ENCODE measurements around the gene WWC1. TPM values are rescaled to one million over a fixed set of nuclear protein-coding genes. Genes with fewer than 3 reads are reported as not detected.

WWC1 gene
- total RNA-seq, 1 experiment from 2014 or later, result 97.7 TPM

DNA sequence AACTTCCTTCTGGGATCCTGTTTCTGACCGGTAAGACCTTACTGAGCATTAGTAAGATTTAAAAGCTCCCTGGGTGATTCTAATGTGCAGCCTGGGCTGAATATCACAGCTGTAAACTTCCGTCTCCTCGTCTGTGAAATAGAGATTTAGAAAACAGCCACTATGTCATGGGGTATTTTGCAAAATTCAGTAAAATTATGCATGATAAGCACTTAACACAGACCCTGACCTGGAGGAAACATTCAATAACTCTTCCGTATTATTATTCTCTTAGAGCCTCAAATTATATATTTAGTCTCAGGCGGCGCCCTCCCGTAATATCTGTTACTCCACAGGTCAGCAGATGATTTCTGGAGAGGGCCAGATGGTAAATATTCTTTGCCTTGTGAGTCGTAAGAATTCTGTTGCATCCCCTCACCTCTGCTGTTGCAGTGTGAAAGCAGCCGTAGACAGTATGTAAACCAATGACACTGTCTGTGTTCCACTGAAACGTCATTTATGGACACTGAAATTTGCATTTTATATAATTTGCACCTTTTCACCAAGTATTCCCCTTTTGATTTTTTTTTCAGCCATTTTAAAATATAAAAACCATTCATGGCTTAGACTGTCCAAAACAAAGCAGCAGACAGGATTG is 155.7 kb downstream of the WWC1 start:
- Histone ChIP-seq H3K79me2 (ENCODE audit: low read depth) (no peaks in the 10 kb centered on the region), H3K4me1 (replicated peaks; ENCODE audit: insufficient read depth) (peaks cover 9% of the 10 kb centered on the region; the same call in 1 of the 2 replicates), H3K9me3 (ENCODE audit: insufficient read depth, low read depth) (no peaks in the 10 kb centered on the region), H2AFZ (no peak overlapping the region), H3K27me3 (ENCODE audit: insufficient read depth, low read depth) (no peaks in the 10 kb centered on the region), H3K36me3 (ENCODE audit: low read depth) (peaks cover 34% of the 10 kb centered on the region), H3K9me2 (ENCODE audit: insufficient read depth) (no peaks in the 10 kb centered on the region), H3F3A (ENCODE audit: insufficient read depth, low read depth) (peaks cover 38% of the 10 kb centered on the region), H3K27ac (no peak overlapping the region), H4K20me1 (ENCODE audit: insufficient read depth) (no peaks in the 10 kb centered on the region), H3K4me3 (no peak overlapping the region), H3K4me2 (no peak overlapping the region)
- ChIA-PET POLR2A (ENCODE audit: unreplicated experiment) (no interaction called here), CTCF (no interaction called here)
- TF ChIP-seq EZH2 (IDR thresholded peaks at IDR 0.05; ENCODE audit: low read depth), result no peak
- TF ChIP-seq, protein P1, sequence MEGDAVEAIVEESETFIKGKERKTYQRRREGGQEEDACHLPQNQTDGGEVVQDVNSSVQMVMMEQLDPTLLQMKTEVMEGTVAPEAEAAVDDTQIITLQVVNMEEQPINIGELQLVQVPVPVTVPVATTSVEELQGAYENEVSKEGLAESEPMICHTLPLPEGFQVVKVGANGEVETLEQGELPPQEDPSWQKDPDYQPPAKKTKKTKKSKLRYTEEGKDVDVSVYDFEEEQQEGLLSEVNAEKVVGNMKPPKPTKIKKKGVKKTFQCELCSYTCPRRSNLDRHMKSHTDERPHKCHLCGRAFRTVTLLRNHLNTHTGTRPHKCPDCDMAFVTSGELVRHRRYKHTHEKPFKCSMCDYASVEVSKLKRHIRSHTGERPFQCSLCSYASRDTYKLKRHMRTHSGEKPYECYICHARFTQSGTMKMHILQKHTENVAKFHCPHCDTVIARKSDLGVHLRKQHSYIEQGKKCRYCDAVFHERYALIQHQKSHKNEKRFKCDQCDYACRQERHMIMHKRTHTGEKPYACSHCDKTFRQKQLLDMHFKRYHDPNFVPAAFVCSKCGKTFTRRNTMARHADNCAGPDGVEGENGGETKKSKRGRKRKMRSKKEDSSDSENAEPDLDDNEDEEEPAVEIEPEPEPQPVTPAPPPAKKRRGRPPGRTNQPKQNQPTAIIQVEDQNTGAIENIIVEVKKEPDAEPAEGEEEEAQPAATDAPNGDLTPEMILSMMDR (conservative IDR thresholded peaks at IDR 0.05), result no peak
- intact Hi-C loops (cut with micrococcal nuclease; ENCODE audit: unreplicated experiment), result no loop called here
- DNase-seq, result no peak
- no TSS peak for BruUV-seq (replicated peaks)

GRCh38 chr5:168447808-168448207 is 156.4 kb downstream of the WWC1 start:
- no peak overlapping the region for H2AFZ ChIP-seq
- H3K4me2 ChIP-seq, result no peak overlapping the region
- intact Hi-C loops (cut with micrococcal nuclease; ENCODE audit: unreplicated experiment), result no loop called here
- BruUV-seq (replicated peaks), result no TSS peak
- H3K9me3 ChIP-seq (ENCODE audit: insufficient read depth, low read depth), result no peaks in the 10 kb centered on the region
- no peak for DNase-seq
- no peak for TF ChIP-seq EZH2 (IDR thresholded peaks at IDR 0.05; ENCODE audit: low read depth)
- TF ChIP-seq, protein P1 (conservative IDR thresholded peaks at IDR 0.05), result no peak
- peaks cover 35% of the 10 kb centered on the region for H3F3A ChIP-seq (ENCODE audit: insufficient read depth, low read depth)
- ChIA-PET CTCF (no interaction called here), POLR2A (ENCODE audit: unreplicated experiment) (no interaction called here)
- H3K27me3 ChIP-seq (ENCODE audit: insufficient read depth, low read depth), result no peaks in the 10 kb centered on the region
- H4K20me1 ChIP-seq (ENCODE audit: insufficient read depth), result no peaks in the 10 kb centered on the region
- H3K9me2 ChIP-seq (ENCODE audit: insufficient read depth), result no peaks in the 10 kb centered on the region
- H3K79me2 ChIP-seq (ENCODE audit: low read depth), result no peaks in the 10 kb centered on the region
- H3K27ac ChIP-seq, result no peak overlapping the region
- peaks cover 9% of the 10 kb centered on the region; the same call in 1 of the 2 replicates for H3K4me1 ChIP-seq (replicated peaks; ENCODE audit: insufficient read depth)
- no peak overlapping the region for H3K4me3 ChIP-seq
- peaks cover 41% of the 10 kb centered on the region for H3K36me3 ChIP-seq (ENCODE audit: low read depth)

DNA sequence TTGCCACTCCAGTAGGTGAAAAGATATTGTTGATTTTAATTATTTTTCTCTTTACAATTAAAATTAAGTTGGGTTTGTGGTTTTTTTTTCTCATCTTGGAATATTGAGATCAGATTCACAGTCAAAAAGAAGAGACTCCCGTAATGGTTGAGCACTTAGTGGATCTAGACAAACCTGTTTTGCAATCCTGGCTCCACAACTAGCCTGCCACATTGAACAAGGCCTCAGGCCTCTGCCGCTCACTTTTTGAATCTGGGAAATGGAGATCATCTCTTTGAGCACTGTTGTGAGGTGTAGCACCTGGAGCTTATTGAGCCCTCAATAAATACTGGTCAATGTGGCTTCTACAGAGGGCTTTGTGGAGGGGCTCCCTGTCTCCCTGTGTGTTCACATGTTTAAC is 157.7 kb downstream of the WWC1 start:
- Histone ChIP-seq H3K9me2 (ENCODE audit: insufficient read depth) (no peaks in the 10 kb centered on the region), H3K36me3 (ENCODE audit: low read depth) (peaks cover 36% of the 10 kb centered on the region), H3K4me1 (replicated peaks; ENCODE audit: insufficient read depth) (peaks cover 9% of the 10 kb centered on the region; the same call in 1 of the 2 replicates), H3F3A (ENCODE audit: insufficient read depth, low read depth) (peaks cover 29% of the 10 kb centered on the region), H3K79me2 (ENCODE audit: low read depth) (no peaks in the 10 kb centered on the region), H3K4me2 (0 out of 2 replicates have a peak overlapping the region, but pooled peaks have one; percentile 0), H4K20me1 (ENCODE audit: insufficient read depth) (no peaks in the 10 kb centered on the region), H3K4me3 (no peak overlapping the region), H2AFZ (no peak overlapping the region), H3K27ac (no peak overlapping the region), H3K9me3 (ENCODE audit: insufficient read depth, low read depth) (no peaks in the 10 kb centered on the region), H3K27me3 (ENCODE audit: insufficient read depth, low read depth) (no peaks in the 10 kb centered on the region)
- ChIA-PET CTCF (interaction anchor here (0.6 kb wide), 2 partner anchors 179 to 408 kb away, joined by 4 to 9 read pairs; no protein-coding TSS in a partner anchor), POLR2A (ENCODE audit: unreplicated experiment) (no interaction called here)
- no peak for TF ChIP-seq EZH2 (IDR thresholded peaks at IDR 0.05; ENCODE audit: low read depth)
- TF ChIP-seq, protein P1 (conservative IDR thresholded peaks at IDR 0.05), result no peak
- DNase-seq, result peak; percentile 50 to 59
- no TSS peak for BruUV-seq (replicated peaks)
- intact Hi-C loops (cut with micrococcal nuclease; ENCODE audit: unreplicated experiment), result loop anchor here (1.0 kb wide), 1 partner anchor 32 kb away; no protein-coding TSS in a partner anchor

Measured in PC-9 (cell line).